Activated CD4-positive, alpha-beta T cell treated with anti-CD3 and anti-CD28 coated beads for 36 hours (primary cell): ENCODE measurements around the gene MROH9. TPM values are rescaled to one million over a fixed set of nuclear protein-coding genes. Genes with fewer than 3 reads are reported as not detected.

ENCODE experiments used
- ATAC-seq: fragments of 200-7000 bp; cut with Tn5 transposase; one replicate; pipeline ENCODE4 v1.10.0; 2021; ENCODE audit warnings: mild to moderate bottlenecking, moderate library complexity
- CTCF ChIA-PET: fragments of 350-600 bp; sonication (Branson Sonifier 250); formaldehyde crosslinking; loops from one replicate; lab custom pipeline; 2021; ENCODE audit warnings: antibody characterized with exemption; lab: Charles Lee
- POLR2A ChIA-PET: fragments of 350-600 bp; sonication (Branson Sonifier 250); formaldehyde crosslinking; loops from one replicate; lab custom pipeline; 2021; ENCODE audit warnings: antibody characterized with exemption, inconsistent platforms; lab: Charles Lee
- DNase-seq: peaks from one replicate; pipeline ENCODE4 v3.0.0-alpha.2; 2020
- H3K27ac Mint-ChIP-seq: one replicate; pipeline ENCODE4 v1.8.0; 2021; ENCODE audit warnings: mixed read lengths
- H3K27me3 Mint-ChIP-seq: one replicate; pipeline ENCODE4 v1.8.0; 2021; ENCODE audit warnings: mixed read lengths
- H3K36me3 Mint-ChIP-seq: one replicate; pipeline ENCODE4 v1.8.0; 2021; ENCODE audit warnings: low read depth, mixed read lengths
- H3K4me1 Mint-ChIP-seq: one replicate; pipeline ENCODE4 v1.8.0; 2021; ENCODE audit warnings: mixed read lengths
- H3K4me3 Mint-ChIP-seq: one replicate; pipeline ENCODE4 v1.8.0; 2021; ENCODE audit warnings: mild to moderate bottlenecking, moderate library complexity, mixed read lengths
- H3K9me3 Mint-ChIP-seq: one replicate; pipeline ENCODE4 v1.8.0; 2021; ENCODE audit warnings: low read depth, mixed read lengths
- intact Hi-C, 2 experiments: fragments of 100-400 bp; cut with DNase I in 1 of 2; cut with micrococcal nuclease in 1 of 2; formaldehyde crosslinking; loops; one replicate each; pipeline versions ENCODE4 v1.14.2 to v1.15.1; 2022 to 2024; cut with DNase I, micrococcal nuclease
- microRNA-seq: library from miRNA; unstranded; fragments of <30 nt; microRNA quantifications from one replicate; pipeline ENCODE4 v1.2.0, GENCODE V29; 2021; ENCODE audit warnings: borderline replicate concordance
- total RNA-seq, 2 experiments: library from RNA; stranded (reverse); gene quantifications; one replicate each; pipeline ENCODE4 v1.2.3, GENCODE V29; 2021

MROH9 gene
- total RNA-seq, 2 experiments from 2014 or later = not detected

DNA sequence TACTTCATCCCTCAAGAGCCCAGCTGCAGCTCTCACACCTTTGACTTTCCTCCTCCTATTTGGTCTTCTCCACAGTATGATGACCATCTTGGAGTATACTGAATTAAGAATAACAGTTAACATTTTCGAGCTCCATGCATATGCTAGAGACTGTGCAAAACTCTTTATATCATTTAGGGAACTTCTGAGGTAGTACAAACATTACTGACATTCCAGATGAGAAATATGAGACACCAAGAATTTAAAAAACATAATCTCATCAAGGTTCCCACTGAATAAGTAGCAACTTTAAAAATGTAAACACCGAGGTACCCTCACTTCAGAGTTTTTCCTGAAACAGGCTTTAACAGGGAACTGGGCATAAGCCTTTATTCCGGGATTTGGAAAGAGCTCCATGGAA is 178.0 kb downstream of the MROH9 start:
- DNase-seq = no peak
- no peak for ATAC-seq
- Mint-ChIP-seq H3K4me3 (no peak overlapping the region), H3K27me3 (peaks cover 17% of the 10 kb centered on the region), H3K9me3 (no peaks in the 10 kb centered on the region), H3K4me1 (no peaks in the 10 kb centered on the region), H3K36me3 (no peaks in the 10 kb centered on the region), H3K27ac (no peak overlapping the region)
- ChIA-PET POLR2A (no interaction called here), CTCF (no interaction called here)
- intact Hi-C loops = no loop called here

Small RNA genes lying within 50 kb of the gene (microRNA-seq; reads per million reads assigned to microRNA genes)
- gene MIR1295A (not detected), gene MIR1295B (not detected)

Other genes with a start within 250 kb of the MROH9 start
- not detected for gene FMO3, start 155.4 kb downstream of the MROH9 start, total RNA-seq
- gene FMO2, start 249.8 kb downstream of the MROH9 start, total RNA-seq = not detected